HepG2 (cell line): ENCODE measurements around the gene KCND2. TPM values are rescaled to one million over a fixed set of nuclear protein-coding genes. Genes with fewer than 3 reads are reported as not detected.

ENCODE experiments used
- ATAC-seq: fragments of 200-7000 bp; cut with Tn5 transposase; 3 replicates; pipeline ENCODE4 v1.9.1; 2020; ENCODE audit warnings: mild to moderate bottlenecking, moderate library complexity
- BruUV-seq: library from RNA; stranded (reverse); fragments of 400-500 nt; replicated peaks from 2 replicates; lab custom pipeline; 2021; lab: Mats Ljungman, UMichigan
- CTCF ChIA-PET: fragments of 300-600 bp; formaldehyde crosslinking; extraction: SDS; loops from one replicate; lab custom pipeline; 2021; ENCODE audit warnings: low total read pairs, inconsistent platforms, low intra/inter-chr PET ratio; lab: Yijun Ruan, JAX
- POLR2A ChIA-PET: fragments of 350-600 bp; sonication (Branson Sonifier 250); formaldehyde crosslinking; loops from one replicate; lab custom pipeline; 2020; ENCODE audit warnings: antibody characterized with exemption, inconsistent platforms; lab: Yijun Ruan, JAX
- DNase-seq: peaks from one replicate; pipeline ENCODE4 v3.0.0-alpha.2; 2015; ENCODE audit warnings: low spot score
- FAIRE-seq: peaks from 3 replicates; lab custom pipeline; 2011; peaks lifted over from hg19 to GRCh38; lab: Jason Lieb, UNC
- H2AFZ ChIP-seq: one replicate; pipeline ENCODE4 v1.6.1; 2011; ENCODE audit warnings: low read length, inconsistent platforms
- H3K27ac ChIP-seq: fragments of 300-600 bp; 3 replicates; pipeline ENCODE4 v1.8.0; 2011; ENCODE audit warnings: mixed run types, mild to moderate bottlenecking, mixed read lengths, low read length, inconsistent platforms; ENCODE audit not compliant: insufficient read depth; ENCODE audit errors: extremely low read length
- H3K27me3 ChIP-seq, 2 experiments: fragments of 200-600 bp in 1 of 2; 2 replicates in 1 of 2; 3 replicates in 1 of 2; pipeline versions ENCODE4 v1.6.0 to v1.8.0; 2011; ENCODE audit warnings: low read length in 2 of 2, mild to moderate bottlenecking in 2 of 2, moderate library complexity in 2 of 2, inconsistent platforms in 1 of 2; ENCODE audit not compliant: insufficient read depth in 2 of 2, control insufficient read depth in 1 of 2
- H3K36me3 ChIP-seq, 2 experiments: fragments of 200-600 bp in 1 of 2; replicated peaks in 1 of 2; 2 replicates in 1 of 2; 3 replicates in 1 of 2; pipeline versions ENCODE4 v1.5.1 to v1.8.0; 2011; ENCODE audit warnings: low read length in 2 of 2, inconsistent platforms in 1 of 2; ENCODE audit not compliant: insufficient read depth in 2 of 2, control insufficient read depth in 1 of 2
- H3K4me1 ChIP-seq: 2 replicates; pipeline ENCODE4 v1.5.1; 2012; ENCODE audit warnings: low read length, inconsistent platforms; ENCODE audit not compliant: insufficient read depth
- H3K4me2 ChIP-seq: 2 replicates; pipeline ENCODE4 v1.6.0; 2011; ENCODE audit warnings: low read depth, low read length, inconsistent platforms
- H3K4me3 ChIP-seq, 3 experiments: fragments of 200-600 bp in 1 of 3; sonication (generic), shearing (Covaris generic) in 1 of 3; replicated peaks in 1 of 3; 2 replicates each; pipeline ENCODE4 v1.5.1; 2011 to 2016; ENCODE audit warnings: low read length in 3 of 3, inconsistent platforms in 2 of 3, low read depth in 2 of 3, mild to moderate bottlenecking in 2 of 3, control low read depth in 1 of 3, mixed read lengths in 1 of 3; ENCODE audit not compliant: insufficient read depth in 1 of 3
- H3K79me2 ChIP-seq: one replicate; pipeline ENCODE4 v1.6.1; 2011; ENCODE audit warnings: low read length, inconsistent platforms; ENCODE audit not compliant: insufficient read depth
- H3K9ac ChIP-seq: 2 replicates; pipeline ENCODE4 v1.6.0; 2011; ENCODE audit warnings: mild to moderate bottlenecking, low read depth, low read length, inconsistent platforms; ENCODE audit not compliant: insufficient read depth
- H3K9me3 ChIP-seq: 2 replicates; pipeline ENCODE4 v1.5.1; 2012; ENCODE audit warnings: mild to moderate bottlenecking, low read length
- H4K20me1 ChIP-seq: 2 replicates; pipeline ENCODE4 v1.6.0; 2011; ENCODE audit warnings: inconsistent platforms, mild to moderate bottlenecking, low read length, moderate library complexity; ENCODE audit not compliant: insufficient read depth
- CREM ChIP-seq, 2 experiments: sonication (generic) in 1 of 2; formaldehyde crosslinking in 1 of 2; IDR thresholded peaks; 2 replicates each; pipeline versions ENCODE4 v1.4.0 to v1.6.1; 2016 to 2020; ENCODE audit warnings: antibody characterized with exemption in 1 of 2, mild to moderate bottlenecking in 1 of 2, missing genetic modification reagents in 1 of 2
- FOXP1 ChIP-seq, 2 experiments: fragments of 450-650 bp in 1 of 2; IDR thresholded peaks; 2 replicates each; pipeline ENCODE4 v1.6.1; 2017 to 2018; ENCODE audit warnings: antibody characterized with exemption in 1 of 2
- KDM2A ChIP-seq: sonication (generic); formaldehyde crosslinking; IDR thresholded peaks from 2 replicates; pipeline ENCODE4 v1.4.0; 2020; ENCODE audit warnings: low read depth, missing genetic modification reagents, borderline replicate concordance
- NCOA5 ChIP-seq: sonication (generic); formaldehyde crosslinking; IDR thresholded peaks from 2 replicates; pipeline ENCODE4 v1.4.0; 2020; ENCODE audit warnings: missing genetic modification reagents
- ZNF430 ChIP-seq: sonication (generic); formaldehyde crosslinking; IDR thresholded peaks from 2 replicates; pipeline ENCODE4 v1.9.0; 2021; ENCODE audit warnings: mild to moderate bottlenecking, missing genetic modification reagents
- ZNF660 ChIP-seq: sonication (generic); formaldehyde crosslinking; IDR thresholded peaks from 2 replicates; pipeline ENCODE4 v1.5.1; 2020; ENCODE audit warnings: mild to moderate bottlenecking, low read depth, missing genetic modification reagents, borderline replicate concordance
- WGBS: methylation state at CpG from one replicate; pipeline ENCODE4 v1.1.6; 2017; ENCODE audit warnings: low lambda C conversion rate; 5-methylcytosine and 5-hydroxymethylcytosine counted together
- in situ Hi-C: cut with HindIII; loops from 2 replicates; pipeline ENCODE4 v1.10.0; 2017; ENCODE audit warnings: low pct_unique_long_range_greater_than_20kb; ENCODE audit not compliant: extremely low pct_ligation_motif_present
- intact Hi-C: fragments of 100-400 bp; cut with micrococcal nuclease; formaldehyde crosslinking; loops from one replicate; pipeline ENCODE4 v1.10.0; 2022; ENCODE audit not compliant: unreplicated experiment
- polyA plus RNA-seq, 8 experiments: library from polyadenylated mRNA; depleted of rRNA in 3 of 8; stranded (reverse) in 7 of 8; unstranded in 1 of 8; fragments of >200 nt; fragmentation: Illumina TruSeq in 4 of 8; extraction: Trizol in 4 of 8; gene quantifications; 2 replicates each; pipeline versions ENCODE4 v1.2.1 to v1.2.3, GENCODE V29; 2011 to 2016; ENCODE audit warnings: low read depth in 4 of 8, missing spikeins in 1 of 8, mixed read lengths in 1 of 8; ENCODE audit not compliant: insufficient read depth in 1 of 8
- total RNA-seq, 5 experiments: library from RNA; depleted of rRNA; stranded (reverse); fragments of >200 nt; fragmentation: Illumina TruSeq; extraction: Trizol; gene quantifications; 2 replicates each; pipeline ENCODE4 v1.2.3, GENCODE V29; 2016; ENCODE audit warnings: low read depth in 1 of 5
- TF ChIP-seq, protein P1 (sequence below): IDR thresholded peaks from 2 replicates; pipeline ENCODE4 v1.6.1; 2012; ENCODE audit warnings: low read length, improper control_type of control experiment
- TF ChIP-seq, protein P2 (sequence below): sonication (generic); formaldehyde crosslinking; conservative IDR thresholded peaks from 2 replicates; pipeline ENCODE4 v1.8.0; 2022; ENCODE audit warnings: low read depth, missing genetic modification reagents
- TF ChIP-seq, protein P3 (sequence below): sonication (generic); formaldehyde crosslinking; IDR thresholded peaks from 2 replicates; pipeline ENCODE4 v1.4.0; 2020; ENCODE audit warnings: mild to moderate bottlenecking, missing genetic modification reagents, borderline replicate concordance

The KCND2 gene
- total and polyA plus RNA-seq, 2 of the 13 experiments (the other 11 are each of a cell fraction or from before 2014, with no cell fraction given): not detected

GRCh38 chr7:120353171-120353570, 80.2 kb downstream of the KCND2 start:
- BruUV-seq: no TSS peak
- no peak overlapping the region for H3K9ac ChIP-seq
- no peak for DNase-seq
- H3K4me2 ChIP-seq: no peak overlapping the region
- ChIA-PET CTCF (no interaction called here), POLR2A (no interaction called here)
- H3K36me3 ChIP-seq: no peaks in the 10 kb centered on the region
- H4K20me1 ChIP-seq: no peaks in the 10 kb centered on the region
- no peak overlapping the region for H3K4me3 ChIP-seq
- in situ Hi-C loops: no loop called here
- intact Hi-C loops: no loop called here
- no peaks in the 10 kb centered on the region for H3K79me2 ChIP-seq
- TF ChIP-seq ZNF660 (CRISPR knock-in tag): no peak
- no peak for TF ChIP-seq ZNF430 (CRISPR knock-in tag)
- TF ChIP-seq FOXP1 (IDR thresholded peaks at IDR 0.05): no peak
- no peak for TF ChIP-seq FOXP1 (CRISPR knock-in tag; IDR thresholded peaks at IDR 0.05)
- TF ChIP-seq, protein P1, sequence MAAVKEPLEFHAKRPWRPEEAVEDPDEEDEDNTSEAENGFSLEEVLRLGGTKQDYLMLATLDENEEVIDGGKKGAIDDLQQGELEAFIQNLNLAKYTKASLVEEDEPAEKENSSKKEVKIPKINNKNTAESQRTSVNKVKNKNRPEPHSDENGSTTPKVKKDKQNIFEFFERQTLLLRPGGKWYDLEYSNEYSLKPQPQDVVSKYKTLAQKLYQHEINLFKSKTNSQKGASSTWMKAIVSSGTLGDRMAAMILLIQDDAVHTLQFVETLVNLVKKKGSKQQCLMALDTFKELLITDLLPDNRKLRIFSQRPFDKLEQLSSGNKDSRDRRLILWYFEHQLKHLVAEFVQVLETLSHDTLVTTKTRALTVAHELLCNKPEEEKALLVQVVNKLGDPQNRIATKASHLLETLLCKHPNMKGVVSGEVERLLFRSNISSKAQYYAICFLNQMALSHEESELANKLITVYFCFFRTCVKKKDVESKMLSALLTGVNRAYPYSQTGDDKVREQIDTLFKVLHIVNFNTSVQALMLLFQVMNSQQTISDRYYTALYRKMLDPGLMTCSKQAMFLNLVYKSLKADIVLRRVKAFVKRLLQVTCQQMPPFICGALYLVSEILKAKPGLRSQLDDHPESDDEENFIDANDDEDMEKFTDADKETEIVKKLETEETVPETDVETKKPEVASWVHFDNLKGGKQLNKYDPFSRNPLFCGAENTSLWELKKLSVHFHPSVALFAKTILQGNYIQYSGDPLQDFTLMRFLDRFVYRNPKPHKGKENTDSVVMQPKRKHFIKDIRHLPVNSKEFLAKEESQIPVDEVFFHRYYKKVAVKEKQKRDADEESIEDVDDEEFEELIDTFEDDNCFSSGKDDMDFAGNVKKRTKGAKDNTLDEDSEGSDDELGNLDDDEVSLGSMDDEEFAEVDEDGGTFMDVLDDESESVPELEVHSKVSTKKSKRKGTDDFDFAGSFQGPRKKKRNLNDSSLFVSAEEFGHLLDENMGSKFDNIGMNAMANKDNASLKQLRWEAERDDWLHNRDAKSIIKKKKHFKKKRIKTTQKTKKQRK: no peak
- TF ChIP-seq, protein P2, sequence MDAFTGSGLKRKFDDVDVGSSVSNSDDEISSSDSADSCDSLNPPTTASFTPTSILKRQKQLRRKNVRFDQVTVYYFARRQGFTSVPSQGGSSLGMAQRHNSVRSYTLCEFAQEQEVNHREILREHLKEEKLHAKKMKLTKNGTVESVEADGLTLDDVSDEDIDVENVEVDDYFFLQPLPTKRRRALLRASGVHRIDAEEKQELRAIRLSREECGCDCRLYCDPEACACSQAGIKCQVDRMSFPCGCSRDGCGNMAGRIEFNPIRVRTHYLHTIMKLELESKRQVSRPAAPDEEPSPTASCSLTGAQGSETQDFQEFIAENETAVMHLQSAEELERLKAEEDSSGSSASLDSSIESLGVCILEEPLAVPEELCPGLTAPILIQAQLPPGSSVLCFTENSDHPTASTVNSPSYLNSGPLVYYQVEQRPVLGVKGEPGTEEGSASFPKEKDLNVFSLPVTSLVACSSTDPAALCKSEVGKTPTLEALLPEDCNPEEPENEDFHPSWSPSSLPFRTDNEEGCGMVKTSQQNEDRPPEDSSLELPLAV (CRISPR knock-in tag): no peak
- no peak for TF ChIP-seq CREM (IDR thresholded peaks at IDR 0.05)
- no peak for TF ChIP-seq CREM (CRISPR knock-in tag; IDR thresholded peaks at IDR 0.05)
- no peak for TF ChIP-seq KDM2A (CRISPR knock-in tag)
- no peak for TF ChIP-seq NCOA5
- TF ChIP-seq, protein P3, sequence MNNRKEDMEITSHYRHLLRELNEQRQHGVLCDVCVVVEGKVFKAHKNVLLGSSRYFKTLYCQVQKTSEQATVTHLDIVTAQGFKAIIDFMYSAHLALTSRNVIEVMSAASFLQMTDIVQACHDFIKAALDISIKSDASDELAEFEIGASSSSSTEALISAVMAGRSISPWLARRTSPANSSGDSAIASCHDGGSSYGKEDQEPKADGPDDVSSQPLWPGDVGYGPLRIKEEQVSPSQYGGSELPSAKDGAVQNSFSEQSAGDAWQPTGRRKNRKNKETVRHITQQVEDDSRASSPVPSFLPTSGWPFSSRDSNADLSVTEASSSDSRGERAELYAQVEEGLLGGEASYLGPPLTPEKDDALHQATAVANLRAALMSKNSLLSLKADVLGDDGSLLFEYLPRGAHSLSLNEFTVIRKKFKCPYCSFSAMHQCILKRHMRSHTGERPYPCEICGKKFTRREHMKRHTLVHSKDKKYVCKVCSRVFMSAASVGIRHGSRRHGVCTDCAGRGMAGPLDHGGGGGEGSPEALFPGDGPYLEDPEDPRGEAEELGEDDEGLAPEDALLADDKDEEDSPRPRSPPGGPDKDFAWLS: no peak
- H3K9me3 ChIP-seq: no peaks in the 10 kb centered on the region
- 21% methylated on average over 3 of the region's 3 CpGs for WGBS
- FAIRE-seq: no peak
- no peaks in the 10 kb centered on the region for H3K4me1 ChIP-seq
- no peaks in the 10 kb centered on the region for H3K27me3 ChIP-seq
- H3K27ac ChIP-seq: no peak overlapping the region
- ATAC-seq: no peak
- no peak overlapping the region for H2AFZ ChIP-seq
